Body of pancreas (tissue), 4 donors: Measurements from ENCODE around the gene PPP1R17.

Experiments
- POLR2A ChIP-seq, 3 donors: fragments of 450-650 bp; IDR thresholded peaks; one replicate each; pipeline ENCODE4 v1.6.1; 2016; ENCODE audit warnings: antibody characterized with exemption in 3 of 3, mild to moderate bottlenecking in 2 of 3
- TF ChIP-seq, protein P1 (sequence below), 7 experiments: fragments of 450-650 bp in 4 of 7; fragments of 200-600 bp in 3 of 7; sonication (generic) in 3 of 7; IDR thresholded peaks; one replicate each; pipeline ENCODE4 v1.5.1; 2016 to 2019; ENCODE audit warnings: antibody characterized with exemption in 7 of 7

DNA sequence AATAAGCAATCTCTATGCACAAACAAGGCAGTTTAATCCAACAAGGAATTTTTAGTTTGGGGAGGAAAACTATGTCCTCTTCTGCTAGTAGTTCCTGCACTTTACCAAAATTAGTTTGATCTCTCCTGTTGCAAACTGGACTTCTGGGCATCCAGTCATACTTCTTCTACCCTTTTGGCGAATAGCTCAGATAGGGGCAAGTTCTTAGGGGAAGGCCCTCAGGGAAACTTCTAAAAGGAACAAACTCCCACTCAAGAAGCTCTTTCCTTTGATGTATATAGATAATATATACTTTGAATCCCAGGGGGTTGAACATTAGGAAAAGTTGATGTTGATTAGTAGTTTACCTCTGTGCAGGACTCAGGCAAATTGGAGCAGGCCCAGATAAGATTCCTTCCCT, 21.5 kb upstream of the PPP1R17 start:
- TF ChIP-seq POLR2A (IDR thresholded peaks at IDR 0.05), result no peak
- TF ChIP-seq, protein P1, sequence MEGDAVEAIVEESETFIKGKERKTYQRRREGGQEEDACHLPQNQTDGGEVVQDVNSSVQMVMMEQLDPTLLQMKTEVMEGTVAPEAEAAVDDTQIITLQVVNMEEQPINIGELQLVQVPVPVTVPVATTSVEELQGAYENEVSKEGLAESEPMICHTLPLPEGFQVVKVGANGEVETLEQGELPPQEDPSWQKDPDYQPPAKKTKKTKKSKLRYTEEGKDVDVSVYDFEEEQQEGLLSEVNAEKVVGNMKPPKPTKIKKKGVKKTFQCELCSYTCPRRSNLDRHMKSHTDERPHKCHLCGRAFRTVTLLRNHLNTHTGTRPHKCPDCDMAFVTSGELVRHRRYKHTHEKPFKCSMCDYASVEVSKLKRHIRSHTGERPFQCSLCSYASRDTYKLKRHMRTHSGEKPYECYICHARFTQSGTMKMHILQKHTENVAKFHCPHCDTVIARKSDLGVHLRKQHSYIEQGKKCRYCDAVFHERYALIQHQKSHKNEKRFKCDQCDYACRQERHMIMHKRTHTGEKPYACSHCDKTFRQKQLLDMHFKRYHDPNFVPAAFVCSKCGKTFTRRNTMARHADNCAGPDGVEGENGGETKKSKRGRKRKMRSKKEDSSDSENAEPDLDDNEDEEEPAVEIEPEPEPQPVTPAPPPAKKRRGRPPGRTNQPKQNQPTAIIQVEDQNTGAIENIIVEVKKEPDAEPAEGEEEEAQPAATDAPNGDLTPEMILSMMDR (IDR thresholded peaks at IDR 0.05), result no peak
